GM12878 (cell line): ENCODE data around the gene F12. TPM values are rescaled to one million over a fixed set of nuclear protein-coding genes. Genes with fewer than 3 reads are reported as not detected.

ENCODE experiments used
- BACH1 ChIP-seq: fragments of 450-650 bp; IDR thresholded peaks from 2 replicates; pipeline ENCODE4 v1.6.1; 2017; ENCODE audit warnings: mild to moderate bottlenecking, borderline replicate concordance
- BRCA1 ChIP-seq: IDR thresholded peaks from 2 replicates; pipeline ENCODE4 v1.6.1; 2011; ENCODE audit warnings: low read depth, low read length, improper control_type of control experiment
- CBFB ChIP-seq: IDR thresholded peaks from 2 replicates; pipeline ENCODE4 v1.6.1; 2016; ENCODE audit warnings: antibody characterized with exemption, low read depth
- CREB1 ChIP-seq: IDR thresholded peaks from 2 replicates; pipeline ENCODE4 v1.6.1; 2012; ENCODE audit warnings: low read depth, mild to moderate bottlenecking, inconsistent platforms
- E4F1 ChIP-seq: fragments of 450-650 bp; IDR thresholded peaks from 2 replicates; pipeline ENCODE4 v1.6.1; 2018; ENCODE audit warnings: borderline replicate concordance, mild to moderate bottlenecking; ENCODE audit not compliant: partially characterized antibody
- EED ChIP-seq: sonication (generic); IDR thresholded peaks from 2 replicates; pipeline ENCODE4 v1.6.1; 2016; ENCODE audit warnings: antibody characterized with exemption, low read depth
- EP300 ChIP-seq, 2 experiments: fragments of 150-350 bp in 1 of 2; IDR thresholded peaks; 2 replicates each; pipeline ENCODE4 v1.6.1; 2011 to 2012; ENCODE audit warnings: low read depth in 2 of 2, low read length in 2 of 2, borderline replicate concordance in 1 of 2, improper control_type of control experiment in 1 of 2, inconsistent platforms in 1 of 2; ENCODE audit not compliant: control insufficient read depth in 1 of 2
- FOXK2 ChIP-seq: fragments of 450-650 bp; IDR thresholded peaks from 2 replicates; pipeline ENCODE4 v1.6.1; 2017; ENCODE audit warnings: mild to moderate bottlenecking, moderate library complexity
- IRF4 ChIP-seq: IDR thresholded peaks from 2 replicates; pipeline ENCODE4 v1.6.1; 2011; ENCODE audit warnings: low read depth, low read length
- NR2F1 ChIP-seq: fragments of 450-650 bp; conservative IDR thresholded peaks from 2 replicates; pipeline ENCODE4 v1.6.1; 2017; ENCODE audit warnings: mild to moderate bottlenecking
- PAX5 ChIP-seq: IDR thresholded peaks from 2 replicates; pipeline ENCODE4 v1.6.1; 2011; ENCODE audit warnings: low read depth, low read length, borderline replicate concordance
- STAT1 ChIP-seq: fragments of 450-650 bp; conservative IDR thresholded peaks from 2 replicates; pipeline ENCODE4 v1.6.1; 2014; ENCODE audit warnings: antibody characterized with exemption, mild to moderate bottlenecking
- TARDBP ChIP-seq: IDR thresholded peaks from 2 replicates; pipeline ENCODE4 v1.6.1; 2016; ENCODE audit warnings: borderline replicate concordance
- TCF3 ChIP-seq: IDR thresholded peaks from 2 replicates; pipeline ENCODE4 v1.6.1; 2012; ENCODE audit warnings: low read depth, mild to moderate bottlenecking, low read length, borderline replicate concordance; ENCODE audit not compliant: insufficient read depth
- USF1 ChIP-seq: IDR thresholded peaks from 2 replicates; pipeline ENCODE4 v1.6.1; 2011; ENCODE audit warnings: borderline replicate concordance, low read depth, mild to moderate bottlenecking, moderate library complexity, mixed read lengths, low read length; ENCODE audit not compliant: insufficient read depth; ENCODE audit errors: extremely low read length
- ZNF384 ChIP-seq: IDR thresholded peaks from 2 replicates; pipeline ENCODE4 v1.6.1; 2012; ENCODE audit warnings: low read depth, mild to moderate bottlenecking, low read length, improper control_type of control experiment, borderline replicate concordance
- ZNF687 ChIP-seq: fragments of 450-650 bp; IDR thresholded peaks from 2 replicates; pipeline ENCODE4 v1.6.1; 2017; ENCODE audit warnings: mild to moderate bottlenecking, moderate library complexity
- polyA plus RNA-seq, 11 experiments: library from polyadenylated mRNA; depleted of rRNA in 4 of 11; unstranded in 6 of 11; stranded (reverse) in 5 of 11; fragments of >200 nt; fragmentation: Nextera tagmentation in 4 of 11; fragmentation: Illumina TruSeq in 1 of 11; extraction: Ambion mirVana in 4 of 11; extraction: Trizol in 1 of 11; gene quantifications; 1 replicate in 1 of 11; 2 replicates in 10 of 11; pipeline versions ENCODE4 v1.2.1 to v1.2.3, GENCODE V29; 2011 to 2016; ENCODE audit warnings: inconsistent platforms in 2 of 11, missing spikeins in 2 of 11, low read depth in 1 of 11
- total RNA-seq, 4 experiments: library from RNA; depleted of rRNA in 3 of 4; stranded (reverse); fragments of >200 nt in 3 of 4; fragmentation: Illumina TruSeq in 1 of 4; extraction: Trizol in 1 of 4; gene quantifications; 2 replicates each; pipeline versions ENCODE4 v1.2.1 to v1.2.3, GENCODE V29; 2013 to 2021
- TF ChIP-seq, protein P1 (sequence below): fragments of 450-650 bp; IDR thresholded peaks from 2 replicates; pipeline ENCODE4 v1.6.1; 2018; ENCODE audit warnings: mild to moderate bottlenecking, low read depth, moderate library complexity; ENCODE audit not compliant: partially characterized antibody

The F12 gene
- total and polyA plus RNA-seq, 10 of the 15 experiments (the other 5 are each of a cell fraction or from before 2014, with no cell fraction given): 0.25 to 11.3 (median 5.5) TPM

DNA sequence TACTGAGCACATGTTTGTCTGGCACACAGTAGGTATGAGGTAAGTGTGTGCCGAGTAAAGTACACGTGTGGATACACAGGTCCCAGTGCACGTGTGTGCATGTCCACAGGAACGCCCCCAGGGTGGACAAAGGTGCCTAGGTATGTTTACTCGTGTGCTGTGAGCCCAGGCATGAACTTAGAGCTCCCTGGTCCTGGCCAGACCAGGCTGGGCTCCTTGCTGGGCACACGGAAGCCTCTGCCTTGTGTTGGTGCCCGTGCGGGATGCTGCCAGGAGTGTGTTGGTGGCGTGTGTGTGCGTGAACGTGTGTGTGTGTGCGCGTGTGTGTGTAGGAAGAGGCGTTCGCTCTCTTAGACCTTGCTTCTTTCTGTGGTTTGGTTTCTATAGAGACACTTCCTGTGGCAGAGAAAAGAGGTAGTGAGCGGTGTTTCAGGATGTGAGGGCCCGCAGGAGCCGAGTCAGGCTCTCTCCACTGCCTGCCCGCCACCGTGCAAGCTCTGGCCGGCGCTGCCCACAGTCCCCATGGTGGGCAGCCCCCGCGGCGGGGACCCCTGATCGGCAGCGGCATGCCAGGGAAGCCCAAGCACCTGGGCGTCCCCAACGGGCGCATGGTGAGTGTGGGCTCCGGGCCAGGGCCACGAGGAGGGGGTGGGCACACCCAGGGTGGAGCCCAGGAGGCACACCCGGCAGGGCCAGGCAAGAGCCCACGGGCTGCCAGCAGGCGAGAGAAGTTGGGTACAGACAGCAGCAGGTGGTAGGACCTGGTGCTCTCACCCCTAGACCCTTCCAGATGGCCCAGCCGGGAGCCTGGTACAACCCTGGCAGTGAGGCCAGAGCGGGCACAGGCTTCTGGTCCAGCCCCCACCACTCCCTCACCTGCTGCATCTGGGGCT, 51.7 kb downstream of the F12 start, which contains the start of gene RGS14 (continued):
- peak; percentile 59 for TF ChIP-seq ZNF687
- peak; percentile 17; the same call in 1 of the 2 replicates for TF ChIP-seq ZNF384
- peak; percentile 70; the same call in 1 of the 2 replicates for TF ChIP-seq IRF4
- TF ChIP-seq CBFB: peak; percentile 89
- no peak for TF ChIP-seq BRCA1
- TF ChIP-seq USF1: no peak
- TF ChIP-seq PAX5: no peak; the same call in 1 of the 2 replicates
- no peak for TF ChIP-seq TCF3
- TF ChIP-seq, protein P1, sequence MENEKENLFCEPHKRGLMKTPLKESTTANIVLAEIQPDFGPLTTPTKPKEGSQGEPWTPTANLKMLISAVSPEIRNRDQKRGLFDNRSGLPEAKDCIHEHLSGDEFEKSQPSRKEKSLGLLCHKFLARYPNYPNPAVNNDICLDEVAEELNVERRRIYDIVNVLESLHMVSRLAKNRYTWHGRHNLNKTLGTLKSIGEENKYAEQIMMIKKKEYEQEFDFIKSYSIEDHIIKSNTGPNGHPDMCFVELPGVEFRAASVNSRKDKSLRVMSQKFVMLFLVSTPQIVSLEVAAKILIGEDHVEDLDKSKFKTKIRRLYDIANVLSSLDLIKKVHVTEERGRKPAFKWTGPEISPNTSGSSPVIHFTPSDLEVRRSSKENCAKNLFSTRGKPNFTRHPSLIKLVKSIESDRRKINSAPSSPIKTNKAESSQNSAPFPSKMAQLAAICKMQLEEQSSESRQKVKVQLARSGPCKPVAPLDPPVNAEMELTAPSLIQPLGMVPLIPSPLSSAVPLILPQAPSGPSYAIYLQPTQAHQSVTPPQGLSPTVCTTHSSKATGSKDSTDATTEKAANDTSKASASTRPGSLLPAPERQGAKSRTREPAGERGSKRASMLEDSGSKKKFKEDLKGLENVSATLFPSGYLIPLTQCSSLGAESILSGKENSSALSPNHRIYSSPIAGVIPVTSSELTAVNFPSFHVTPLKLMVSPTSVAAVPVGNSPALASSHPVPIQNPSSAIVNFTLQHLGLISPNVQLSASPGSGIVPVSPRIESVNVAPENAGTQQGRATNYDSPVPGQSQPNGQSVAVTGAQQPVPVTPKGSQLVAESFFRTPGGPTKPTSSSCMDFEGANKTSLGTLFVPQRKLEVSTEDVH: no peak
- TF ChIP-seq CREB1: no peak
- no peak for TF ChIP-seq TARDBP
- peak; percentile 94; the same call in 1 of the 2 replicates for TF ChIP-seq STAT1
- peak; percentile 52; the same call in 1 of the 2 replicates for TF ChIP-seq FOXK2
- TF ChIP-seq BACH1: peak; percentile 18; the same call in 1 of the 2 replicates
- peak; percentile 66 for TF ChIP-seq NR2F1
- TF ChIP-seq EP300 (IDR thresholded peaks at IDR 0.05; ENCODE audit: borderline replicate concordance in 1 of 2, control insufficient read depth in 1 of 2, low read depth in 2 of 2, low read length in 2 of 2): peak; percentile 25 to 55; a peak in 2 of 4 replicates
- peak; percentile 70; the same call in 1 of the 2 replicates for TF ChIP-seq EED
- TF ChIP-seq E4F1: peak; percentile 56
